HG03139 (cell line): Measurements from ENCODE around the gene SRGAP1.
"Not testable (repeated sequence)": the region's sequence is repeated elsewhere in the genome, so short reads cannot be mapped to it uniquely, and the experiment has no call there.

Experiments used
- ATAC-seq: cut with Tn5 transposase; IDR thresholded peaks from one replicate; pipeline ENCODE4 v1.9.1; 2021; ENCODE audit not compliant: unreplicated experiment

SRGAP1 gene

DNA sequence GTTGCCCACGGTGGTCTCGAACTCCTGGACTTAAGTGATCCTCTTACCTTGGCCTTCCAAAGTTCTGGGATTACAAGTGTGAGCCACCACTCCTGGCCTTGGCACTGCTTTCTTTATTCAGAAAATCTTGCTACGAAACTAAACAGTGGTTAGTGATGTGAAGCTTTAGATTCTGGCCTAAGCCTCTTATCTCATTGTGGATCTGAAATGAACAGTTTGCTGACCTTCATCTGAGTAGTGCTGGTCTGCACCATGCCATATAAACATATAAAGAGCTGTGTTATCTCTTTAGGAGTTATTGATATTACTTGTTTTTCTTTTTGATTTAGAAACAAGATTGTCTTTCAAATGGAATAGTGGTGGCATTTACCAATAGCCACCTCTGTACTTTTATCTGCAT is 22.6 kb downstream of the SRGAP1 start:
- no peak for ATAC-seq

- ATAC-seq: no peak
Observed at GRCh38 chr12:63869656-63870055, 25.2 kb downstream of the SRGAP1 start.

DNA sequence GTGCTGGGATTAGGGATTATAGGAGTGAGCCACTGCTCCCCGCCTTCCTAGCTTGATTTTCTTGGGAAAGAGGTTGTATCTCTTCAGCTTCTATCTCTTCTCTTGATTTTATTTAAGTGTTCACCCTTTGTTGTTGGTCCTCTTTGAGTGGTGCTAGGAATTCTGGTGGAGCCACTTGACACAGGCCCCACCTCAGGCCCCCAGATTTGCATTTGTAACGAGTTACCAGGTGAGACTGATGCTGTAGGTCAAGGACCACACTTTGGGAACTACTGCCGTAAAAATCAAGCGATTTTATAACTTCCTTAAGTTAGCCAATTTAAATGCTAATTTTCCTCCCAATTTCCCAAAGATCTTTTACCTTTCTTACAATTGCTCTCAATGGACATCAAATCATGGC is 26.3 kb downstream of the SRGAP1 start:
- no peak for ATAC-seq

GRCh38 chr12:63874897-63875480 is 30.5 kb downstream of the SRGAP1 start:
- ATAC-seq: no peak

- ATAC-seq: no peak
Observed at GRCh38 chr12:63875703-63876102, 31.2 kb downstream of the SRGAP1 start.

DNA sequence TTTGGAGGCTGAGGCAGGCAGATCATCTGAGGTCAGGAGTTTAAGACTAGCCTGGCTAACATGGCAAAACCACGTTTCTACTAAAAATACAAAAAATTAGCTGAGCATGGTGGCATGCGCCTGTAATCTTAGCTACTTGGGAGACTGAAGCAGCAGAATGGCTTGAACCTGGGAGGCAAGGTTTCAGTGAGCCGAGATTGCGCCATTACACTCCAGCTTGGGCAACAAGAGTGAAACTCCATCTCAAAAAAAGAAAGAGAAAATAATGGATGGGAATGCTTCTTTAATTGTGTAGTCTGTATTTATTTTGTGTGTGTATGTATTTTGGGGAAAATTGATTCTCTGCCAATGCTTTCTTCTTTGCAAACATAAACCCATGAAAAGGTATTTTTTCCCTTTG is 32.5 kb downstream of the SRGAP1 start:
- no peak for ATAC-seq

DNA sequence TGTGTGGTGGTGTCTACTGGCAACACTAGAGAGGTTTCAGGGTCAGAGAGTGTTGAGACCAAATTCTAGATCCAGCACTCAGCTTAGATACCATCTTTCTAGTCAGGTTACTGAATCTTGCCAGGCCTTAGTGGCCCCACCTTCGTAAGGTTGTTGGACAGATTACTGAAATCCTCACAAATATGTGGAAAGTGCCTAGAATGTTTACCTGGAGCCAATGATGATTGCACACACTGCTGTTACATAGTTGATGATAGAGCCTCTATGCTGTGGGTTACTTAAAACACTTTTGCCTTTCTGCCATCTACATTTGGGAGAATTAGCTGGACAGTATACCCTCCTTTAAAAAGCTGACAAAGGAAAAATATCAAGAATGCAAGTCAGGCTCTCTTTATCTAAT is 33.2 kb downstream of the SRGAP1 start:
- no peak for ATAC-seq

DNA sequence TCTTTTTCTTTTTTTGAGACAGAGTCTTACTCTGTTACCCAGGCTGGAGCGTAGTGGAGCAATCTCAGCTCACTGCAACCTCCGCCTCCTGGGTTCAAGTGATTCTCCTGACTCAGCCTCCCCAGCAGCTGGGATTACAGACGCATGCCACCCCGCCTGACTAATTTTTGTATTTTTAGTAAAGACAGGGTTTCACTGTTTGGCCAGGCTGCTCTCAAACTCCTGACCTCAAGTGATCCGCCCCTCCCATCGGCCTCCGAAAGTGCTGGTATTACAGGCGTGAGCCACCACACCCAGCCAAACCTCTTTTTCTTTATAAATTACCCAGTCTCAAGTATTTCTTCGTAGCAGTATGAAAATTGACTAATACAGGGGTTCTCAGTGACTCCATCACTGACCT is 35.7 kb downstream of the SRGAP1 start:
- ATAC-seq: not testable (repeated sequence)

GRCh38 chr12:63880742-63881263 is 36.3 kb downstream of the SRGAP1 start:
- no peak for ATAC-seq

GRCh38 chr12:63882844-63883243 is 38.3 kb downstream of the SRGAP1 start:
- ATAC-seq: no peak

- ATAC-seq: no peak
Observed at GRCh38 chr12:63885401-63885800, 40.9 kb downstream of the SRGAP1 start.

GRCh38 chr12:63888908-63889635 is 44.6 kb downstream of the SRGAP1 start:
- ATAC-seq: no peak

DNA sequence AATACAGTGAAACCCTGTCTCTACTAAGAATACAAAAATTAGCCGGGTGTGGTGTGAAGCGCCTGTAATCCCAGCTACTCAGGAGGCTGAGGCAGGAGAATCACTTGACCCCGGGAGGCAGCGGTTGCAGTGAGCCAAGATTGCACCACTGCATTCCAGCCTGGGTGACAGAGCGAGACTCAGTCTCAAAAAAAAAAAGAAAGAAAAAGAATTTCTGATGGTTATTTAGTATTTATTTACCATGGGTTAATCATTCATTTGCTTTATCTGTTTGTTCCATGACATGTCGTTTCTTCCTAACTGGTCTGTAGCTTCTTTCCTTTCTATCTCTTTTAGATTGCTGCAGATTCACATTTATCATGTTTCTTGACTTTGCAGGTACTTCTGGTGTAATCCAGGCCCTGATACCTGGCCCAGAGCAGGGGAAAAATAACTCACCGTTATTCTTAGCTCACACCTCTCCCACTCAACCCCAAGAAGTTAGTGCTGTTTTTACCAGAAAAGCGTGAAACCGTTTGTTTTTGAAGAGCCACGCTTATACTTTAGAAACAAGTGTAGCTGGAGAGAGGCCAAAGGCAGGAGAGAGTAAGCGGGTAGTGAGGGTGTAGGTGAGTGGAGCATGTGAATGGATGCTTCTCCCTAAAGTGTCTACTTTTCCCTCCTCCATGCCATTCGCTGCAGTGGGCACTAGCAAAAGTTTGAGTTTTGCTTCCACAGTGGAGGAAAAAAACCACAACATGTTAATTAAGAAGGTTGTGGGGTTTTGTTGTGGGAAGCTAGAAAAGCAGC is 45.4 kb downstream of the SRGAP1 start:
- ATAC-seq: no peak

- no peak for ATAC-seq
Observed at GRCh38 chr12:63893170-63893569, 48.7 kb downstream of the SRGAP1 start.

DNA sequence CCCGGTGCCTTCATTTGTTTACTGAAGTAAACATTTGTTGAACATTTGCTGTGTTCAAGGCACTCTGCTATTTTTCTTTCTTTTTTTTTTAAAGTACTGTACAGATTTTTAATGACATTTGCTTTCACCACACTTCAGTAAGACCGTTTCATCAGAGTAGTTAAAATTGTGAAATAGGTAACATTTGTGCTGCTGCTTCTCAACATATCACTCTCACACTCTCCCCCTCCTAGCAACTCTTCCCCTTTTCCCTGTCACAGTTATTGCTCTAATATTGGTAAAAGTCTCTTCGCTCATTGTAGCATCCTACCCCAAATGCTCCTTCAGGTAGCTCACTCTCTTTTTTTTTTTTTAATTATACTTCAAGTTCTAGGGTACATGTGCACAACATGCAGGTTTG is 49.6 kb downstream of the SRGAP1 start:
- no peak for ATAC-seq

DNA sequence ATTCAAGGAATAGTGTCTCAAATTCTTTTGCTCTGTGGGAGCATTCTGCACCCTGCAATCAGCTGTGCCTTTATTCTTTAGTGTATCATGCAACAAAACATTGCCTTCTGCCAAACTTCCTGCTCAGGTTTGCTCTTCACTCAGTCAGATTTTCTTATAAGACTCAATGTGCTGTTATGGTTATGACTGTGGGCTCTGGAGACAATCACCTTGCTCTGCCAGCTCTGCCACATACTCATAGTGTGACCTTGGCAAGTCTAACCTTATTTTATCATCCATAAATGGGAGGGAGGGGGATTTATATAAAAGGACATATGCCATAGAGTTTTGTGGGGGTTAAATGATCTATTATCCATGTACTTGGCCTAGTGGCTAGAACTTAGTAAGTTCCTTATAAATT is 51.3 kb downstream of the SRGAP1 start:
- ATAC-seq: no peak

DNA sequence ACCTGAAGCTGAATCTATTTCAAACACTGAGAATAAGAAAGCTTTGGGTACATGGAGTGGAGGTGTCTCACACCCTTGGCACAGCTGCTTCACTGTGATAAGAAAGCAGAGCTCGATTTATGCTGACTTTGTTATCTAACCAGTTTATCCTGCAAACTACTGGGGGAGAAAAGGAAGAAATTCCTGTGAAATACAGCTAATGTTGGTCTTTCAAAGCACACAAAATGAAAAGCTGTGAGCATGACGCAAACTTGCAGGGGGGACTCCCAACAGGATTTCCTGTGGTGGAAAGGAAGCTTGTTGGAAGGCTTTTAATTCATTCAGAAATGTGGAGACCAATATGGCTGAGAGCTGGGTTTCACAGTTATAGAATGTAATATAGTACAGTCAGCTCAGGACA is 53.4 kb downstream of the SRGAP1 start:
- ATAC-seq: no peak

GRCh38 chr12:63898764-63899337 is 54.4 kb downstream of the SRGAP1 start:
- ATAC-seq: no peak

- ATAC-seq: no peak
Observed at GRCh38 chr12:63899396-63899795, 54.9 kb downstream of the SRGAP1 start.

DNA sequence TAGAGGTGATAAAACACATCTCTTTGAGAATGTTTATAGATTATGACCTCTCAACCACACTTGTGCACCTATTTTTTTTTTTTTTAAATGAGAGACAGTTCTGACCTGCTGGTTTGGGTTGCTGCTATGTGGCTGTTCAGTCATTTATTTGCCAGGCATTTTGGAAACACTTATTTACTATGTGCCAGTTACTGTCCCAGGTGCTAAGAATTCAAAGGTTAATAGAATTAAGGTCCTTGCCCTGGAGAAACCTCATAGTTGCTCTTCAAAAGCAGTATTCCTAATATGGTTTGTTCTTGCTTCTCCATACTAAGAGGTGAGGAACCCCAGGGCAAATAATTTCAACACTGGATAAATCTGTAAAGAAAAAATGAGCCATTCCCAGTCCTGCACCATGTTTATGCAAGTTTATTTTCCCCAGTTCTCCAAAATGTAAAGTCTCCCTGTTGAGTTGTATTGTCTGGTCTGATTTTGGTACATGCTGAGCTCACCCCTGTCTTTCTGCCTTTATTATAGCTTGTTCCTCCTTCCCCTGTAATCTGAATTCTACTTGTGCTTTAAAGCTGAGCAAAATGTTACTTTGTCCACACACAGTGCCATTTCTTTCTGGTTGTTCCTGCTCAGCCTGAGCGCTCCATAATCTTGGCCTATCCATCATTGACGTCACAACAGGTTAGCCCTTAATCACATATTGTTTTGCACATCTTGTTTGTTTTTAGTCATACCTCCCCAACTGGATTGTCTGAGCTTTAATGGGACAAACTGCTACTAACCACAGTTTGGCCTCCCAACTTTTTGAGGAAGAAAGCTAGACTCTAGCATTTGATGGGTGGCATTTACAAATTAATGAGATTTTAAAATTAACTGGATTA is 56.7 kb downstream of the SRGAP1 start:
- ATAC-seq: no peak

DNA sequence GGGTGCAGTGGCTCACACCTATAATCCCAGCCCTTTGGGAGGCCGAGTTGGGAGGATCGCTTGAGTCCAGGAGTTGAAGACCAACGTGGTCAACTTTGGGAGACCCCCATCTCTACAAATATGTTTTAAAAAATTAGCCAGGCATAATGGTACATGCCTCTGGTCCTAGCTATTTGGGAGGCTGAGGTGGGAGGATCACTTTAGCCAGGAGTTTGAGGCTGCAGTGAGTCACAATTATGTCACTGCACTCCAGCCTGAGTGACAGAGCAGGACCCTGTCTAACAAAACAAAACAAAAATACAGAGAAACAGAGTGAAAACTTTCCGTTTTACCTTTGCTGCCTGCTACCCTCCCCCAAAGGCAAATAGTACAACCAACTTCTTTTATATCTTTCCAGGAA is 60.2 kb downstream of the SRGAP1 start:
- ATAC-seq: no peak
